ENCODE results near the gene IL1RAPL1. TPM values are rescaled to one million over a fixed set of nuclear protein-coding genes. Genes with fewer than 3 reads are reported as not detected.

The IL1RAPL1 gene
- 0.49 and 0.66 TPM in 2 replicates for total RNA-seq (2014; rRNA removed; shearing (Covaris generic))

- DNase-seq (ENCODE audit: low spot score) = peak; percentile 72
Observed at GRCh38 chrX:28586981-28587551, at the start of gene IL1RAPL1. TSS of gene IL1RAPL1 (plus strand) at chrX:28587446.

- DNase-seq (ENCODE audit: low spot score) = no peak
Observed at GRCh38 chrX:28542791-28543190, 44.5 kb upstream of the IL1RAPL1 start.

- DNase-seq (ENCODE audit: low spot score) = no peak
Observed at GRCh38 chrX:28549838-28550237, 37.4 kb upstream of the IL1RAPL1 start.

GRCh38 chrX:28550331-28550872 lies 36.8 kb upstream of the IL1RAPL1 start:
- no peak for DNase-seq (ENCODE audit: low spot score)

- DNase-seq (ENCODE audit: low spot score) = no peak
Observed at GRCh38 chrX:28552322-28552721, 34.9 kb upstream of the IL1RAPL1 start.

- no peak for DNase-seq (ENCODE audit: low spot score)
Observed at GRCh38 chrX:28552882-28553829, 34.1 kb upstream of the IL1RAPL1 start.

- DNase-seq (ENCODE audit: low spot score) = no peak
Observed at GRCh38 chrX:28576117-28576516, 11.1 kb upstream of the IL1RAPL1 start.

GRCh38 chrX:28581522-28581921 lies 5.7 kb upstream of the IL1RAPL1 start:
- no peak for DNase-seq (ENCODE audit: low spot score)

- DNase-seq (ENCODE audit: low spot score) = peak; percentile 24
Observed at GRCh38 chrX:28582511-28582910, 4.7 kb upstream of the IL1RAPL1 start.

GRCh38 chrX:28584025-28584424 lies 3.2 kb upstream of the IL1RAPL1 start:
- DNase-seq (ENCODE audit: low spot score) = no peak

- DNase-seq (ENCODE audit: low spot score) = no peak
Observed at GRCh38 chrX:28585767-28586166, 1.5 kb upstream of the IL1RAPL1 start.

- DNase-seq (ENCODE audit: low spot score) = no peak
Observed at GRCh38 chrX:28586286-28586685, 960 bp upstream of the IL1RAPL1 start.

- DNase-seq (ENCODE audit: low spot score) = no peak
Observed at GRCh38 chrX:28589046-28589445, 1.8 kb downstream of the IL1RAPL1 start.

- DNase-seq (ENCODE audit: low spot score) = peak; percentile 14
Observed at GRCh38 chrX:28590396-28590795, 3.1 kb downstream of the IL1RAPL1 start.

GRCh38 chrX:28591542-28591941 lies 4.3 kb downstream of the IL1RAPL1 start:
- peak; percentile 8 for DNase-seq (ENCODE audit: low spot score)

- DNase-seq (ENCODE audit: low spot score) = no peak
Observed at GRCh38 chrX:28595346-28595745, 8.1 kb downstream of the IL1RAPL1 start.

GRCh38 chrX:28599957-28600356 lies 12.7 kb downstream of the IL1RAPL1 start:
- DNase-seq (ENCODE audit: low spot score) = no peak

- DNase-seq (ENCODE audit: low spot score) = no peak
Observed at GRCh38 chrX:28609003-28609402, 21.8 kb downstream of the IL1RAPL1 start.

GRCh38 chrX:28609917-28610613 lies 22.8 kb downstream of the IL1RAPL1 start:
- peak; percentile 18 for DNase-seq (ENCODE audit: low spot score)

GRCh38 chrX:28610746-28611145 lies 23.5 kb downstream of the IL1RAPL1 start:
- DNase-seq (ENCODE audit: low spot score) = no peak

- no peak for DNase-seq (ENCODE audit: low spot score)
Observed at GRCh38 chrX:28613558-28613957, 26.3 kb downstream of the IL1RAPL1 start.

GRCh38 chrX:28625223-28625622 lies 38.0 kb downstream of the IL1RAPL1 start:
- no peak for DNase-seq (ENCODE audit: low spot score)
